ENCODE measurements around the gene PARD6B. TPM values are rescaled to one million over a fixed set of nuclear protein-coding genes. Genes with fewer than 3 reads are reported as not detected.

The PARD6B gene
- polyA plus RNA-seq, 1 donor from 2014 or later = 5.9 TPM

DNA sequence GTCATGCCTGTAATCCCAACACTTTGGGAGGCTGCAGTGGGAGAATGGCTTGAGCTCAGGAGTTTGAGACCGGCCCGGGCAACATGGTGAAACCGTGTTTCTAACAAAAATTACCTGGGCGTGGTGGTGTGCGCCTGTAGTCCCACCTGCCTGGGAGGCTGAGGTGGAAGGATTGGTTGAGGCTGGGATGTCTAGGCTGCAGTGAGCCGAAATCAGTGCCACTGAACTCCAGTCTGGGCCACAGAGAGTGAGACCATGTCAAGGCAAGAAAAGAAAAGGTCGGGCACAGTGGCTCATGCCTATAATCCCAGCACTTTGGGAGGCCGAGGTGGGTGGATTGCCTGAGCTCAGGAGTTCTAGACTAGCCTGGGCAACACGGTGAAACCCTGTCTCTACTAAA, 55.3 kb downstream of the PARD6B start:
- Histone ChIP-seq H3K4me3 (ENCODE audit: low read length) (no peak overlapping the region), H3K36me3 (ENCODE audit: insufficient read depth, low read length) (no peaks in the 10 kb centered on the region), H4K20me1 (ENCODE audit: insufficient read depth) (no peaks in the 10 kb centered on the region), H2AFZ (ENCODE audit: low read depth, low read length) (no peak overlapping the region), H3K27ac (ENCODE audit: low read length) (no peak overlapping the region), H3K79me2 (replicated peaks; ENCODE audit: insufficient read depth, low read length) (no peaks in the 10 kb centered on the region), H3K9me2 (ENCODE audit: insufficient read depth, low read length) (no peaks in the 10 kb centered on the region), H3F3A (ENCODE audit: insufficient read depth, low read length, poor library complexity, severe bottlenecking) (no peaks in the 10 kb centered on the region), H3K4me2 (ENCODE audit: low read length) (no peak overlapping the region), H3K9me3 (ENCODE audit: low read length) (no peaks in the 10 kb centered on the region), H3K9ac (ENCODE audit: low read length) (no peak overlapping the region), H3K27me3 (ENCODE audit: insufficient read depth, low read depth, low read length) (no peaks in the 10 kb centered on the region)
- TF ChIP-seq EZH2 (IDR thresholded peaks at IDR 0.05; ENCODE audit: borderline replicate concordance, insufficient read depth, low read length, poor library complexity, severe bottlenecking) (no peak), SMC3 (conservative IDR thresholded peaks at IDR 0.05; ENCODE audit: poor library complexity) (no peak), RAD21 (conservative IDR thresholded peaks at IDR 0.05) (no peak), POLR2AphosphoS5 (IDR thresholded peaks at IDR 0.05) (no peak), MXI1 (conservative IDR thresholded peaks at IDR 0.05; ENCODE audit: poor library complexity, severe bottlenecking) (no peak), EP300 (conservative IDR thresholded peaks at IDR 0.05; ENCODE audit: poor library complexity, severe bottlenecking) (no peak), TAF1 (IDR thresholded peaks at IDR 0.05; ENCODE audit: low read depth) (no peak)
- TF ChIP-seq, protein P1, sequence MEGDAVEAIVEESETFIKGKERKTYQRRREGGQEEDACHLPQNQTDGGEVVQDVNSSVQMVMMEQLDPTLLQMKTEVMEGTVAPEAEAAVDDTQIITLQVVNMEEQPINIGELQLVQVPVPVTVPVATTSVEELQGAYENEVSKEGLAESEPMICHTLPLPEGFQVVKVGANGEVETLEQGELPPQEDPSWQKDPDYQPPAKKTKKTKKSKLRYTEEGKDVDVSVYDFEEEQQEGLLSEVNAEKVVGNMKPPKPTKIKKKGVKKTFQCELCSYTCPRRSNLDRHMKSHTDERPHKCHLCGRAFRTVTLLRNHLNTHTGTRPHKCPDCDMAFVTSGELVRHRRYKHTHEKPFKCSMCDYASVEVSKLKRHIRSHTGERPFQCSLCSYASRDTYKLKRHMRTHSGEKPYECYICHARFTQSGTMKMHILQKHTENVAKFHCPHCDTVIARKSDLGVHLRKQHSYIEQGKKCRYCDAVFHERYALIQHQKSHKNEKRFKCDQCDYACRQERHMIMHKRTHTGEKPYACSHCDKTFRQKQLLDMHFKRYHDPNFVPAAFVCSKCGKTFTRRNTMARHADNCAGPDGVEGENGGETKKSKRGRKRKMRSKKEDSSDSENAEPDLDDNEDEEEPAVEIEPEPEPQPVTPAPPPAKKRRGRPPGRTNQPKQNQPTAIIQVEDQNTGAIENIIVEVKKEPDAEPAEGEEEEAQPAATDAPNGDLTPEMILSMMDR (IDR thresholded peaks at IDR 0.05; ENCODE audit: poor library complexity, severe bottlenecking) = no peak
- TF ChIP-seq, protein P2, sequence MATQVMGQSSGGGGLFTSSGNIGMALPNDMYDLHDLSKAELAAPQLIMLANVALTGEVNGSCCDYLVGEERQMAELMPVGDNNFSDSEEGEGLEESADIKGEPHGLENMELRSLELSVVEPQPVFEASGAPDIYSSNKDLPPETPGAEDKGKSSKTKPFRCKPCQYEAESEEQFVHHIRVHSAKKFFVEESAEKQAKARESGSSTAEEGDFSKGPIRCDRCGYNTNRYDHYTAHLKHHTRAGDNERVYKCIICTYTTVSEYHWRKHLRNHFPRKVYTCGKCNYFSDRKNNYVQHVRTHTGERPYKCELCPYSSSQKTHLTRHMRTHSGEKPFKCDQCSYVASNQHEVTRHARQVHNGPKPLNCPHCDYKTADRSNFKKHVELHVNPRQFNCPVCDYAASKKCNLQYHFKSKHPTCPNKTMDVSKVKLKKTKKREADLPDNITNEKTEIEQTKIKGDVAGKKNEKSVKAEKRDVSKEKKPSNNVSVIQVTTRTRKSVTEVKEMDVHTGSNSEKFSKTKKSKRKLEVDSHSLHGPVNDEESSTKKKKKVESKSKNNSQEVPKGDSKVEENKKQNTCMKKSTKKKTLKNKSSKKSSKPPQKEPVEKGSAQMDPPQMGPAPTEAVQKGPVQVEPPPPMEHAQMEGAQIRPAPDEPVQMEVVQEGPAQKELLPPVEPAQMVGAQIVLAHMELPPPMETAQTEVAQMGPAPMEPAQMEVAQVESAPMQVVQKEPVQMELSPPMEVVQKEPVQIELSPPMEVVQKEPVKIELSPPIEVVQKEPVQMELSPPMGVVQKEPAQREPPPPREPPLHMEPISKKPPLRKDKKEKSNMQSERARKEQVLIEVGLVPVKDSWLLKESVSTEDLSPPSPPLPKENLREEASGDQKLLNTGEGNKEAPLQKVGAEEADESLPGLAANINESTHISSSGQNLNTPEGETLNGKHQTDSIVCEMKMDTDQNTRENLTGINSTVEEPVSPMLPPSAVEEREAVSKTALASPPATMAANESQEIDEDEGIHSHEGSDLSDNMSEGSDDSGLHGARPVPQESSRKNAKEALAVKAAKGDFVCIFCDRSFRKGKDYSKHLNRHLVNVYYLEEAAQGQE (IDR thresholded peaks at IDR 0.05; ENCODE audit: borderline replicate concordance) = no peak

DNA sequence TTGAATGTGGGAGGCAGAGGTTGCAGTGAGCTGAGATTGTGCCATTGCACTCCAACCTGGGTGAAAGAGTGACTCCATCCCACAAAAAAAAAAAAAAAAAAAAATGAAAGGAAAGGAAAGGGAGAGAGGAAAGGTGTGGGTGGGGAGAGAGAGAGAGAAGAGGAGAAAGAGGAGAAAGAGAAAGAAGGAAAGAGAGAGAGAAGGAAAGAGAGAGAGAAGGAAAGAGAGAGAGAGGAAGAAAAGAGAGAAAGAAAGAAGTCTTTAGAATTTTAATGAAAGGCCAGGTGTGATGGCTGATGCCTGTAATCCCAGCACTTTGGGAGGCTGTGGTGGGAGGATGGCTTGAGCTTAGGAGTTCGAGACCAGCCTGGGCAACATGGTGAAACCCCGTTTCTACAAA, 55.8 kb downstream of the PARD6B start:
- Histone ChIP-seq H3K4me2 (ENCODE audit: low read length) (no peak overlapping the region), H3K27ac (ENCODE audit: low read length) (no peak overlapping the region), H3K36me3 (ENCODE audit: insufficient read depth, low read length) (no peaks in the 10 kb centered on the region), H3K27me3 (ENCODE audit: insufficient read depth, low read depth, low read length) (no peaks in the 10 kb centered on the region), H2AFZ (ENCODE audit: low read depth, low read length) (no peak overlapping the region), H3K4me3 (ENCODE audit: low read length) (no peak overlapping the region), H3K79me2 (replicated peaks; ENCODE audit: insufficient read depth, low read length) (no peaks in the 10 kb centered on the region), H3F3A (ENCODE audit: insufficient read depth, low read length, poor library complexity, severe bottlenecking) (no peaks in the 10 kb centered on the region), H3K9ac (ENCODE audit: low read length) (no peak overlapping the region), H3K9me3 (ENCODE audit: low read length) (no peaks in the 10 kb centered on the region), H3K9me2 (ENCODE audit: insufficient read depth, low read length) (no peaks in the 10 kb centered on the region), H4K20me1 (ENCODE audit: insufficient read depth) (no peaks in the 10 kb centered on the region)
- TF ChIP-seq TAF1 (IDR thresholded peaks at IDR 0.05; ENCODE audit: low read depth) = no peak
- TF ChIP-seq, protein P2 (IDR thresholded peaks at IDR 0.05; ENCODE audit: borderline replicate concordance) = no peak
- TF ChIP-seq SMC3 (conservative IDR thresholded peaks at IDR 0.05; ENCODE audit: poor library complexity) = no peak
- TF ChIP-seq, protein P1 (IDR thresholded peaks at IDR 0.05; ENCODE audit: poor library complexity, severe bottlenecking) = no peak
- no peak for TF ChIP-seq MXI1 (conservative IDR thresholded peaks at IDR 0.05; ENCODE audit: poor library complexity, severe bottlenecking)
- TF ChIP-seq EP300 (conservative IDR thresholded peaks at IDR 0.05; ENCODE audit: poor library complexity, severe bottlenecking) = no peak
- TF ChIP-seq POLR2AphosphoS5 (IDR thresholded peaks at IDR 0.05) = no peak
- TF ChIP-seq EZH2 (IDR thresholded peaks at IDR 0.05; ENCODE audit: borderline replicate concordance, insufficient read depth, low read length, poor library complexity, severe bottlenecking) = no peak
- TF ChIP-seq RAD21 (conservative IDR thresholded peaks at IDR 0.05) = no peak

Measured in neural cell (in vitro differentiated cells).